Adipocyte (in vitro differentiated cells): ENCODE results near the gene DYRK4.
A peak's percentile ranks its signal among the peaks of the same experiment; 100 is the strongest.
"Not testable (repeated sequence)": the region's sequence is repeated elsewhere in the genome, so short reads cannot be mapped to it uniquely, and the experiment has no call there.

Source experiments
- DNase-seq: peaks from one replicate; pipeline ENCODE4 v3.0.0-alpha.2; 2015; ENCODE audit warnings: low read depth
- H3K27me3 ChIP-seq: replicated peaks from 2 replicates; pipeline ENCODE4 v1.7.0; 2013; ENCODE audit warnings: mild to moderate bottlenecking, low read length, moderate library complexity; ENCODE audit not compliant: control insufficient read depth, insufficient read depth
- H3K36me3 ChIP-seq: 2 replicates; pipeline ENCODE4 v1.7.0; 2013; ENCODE audit warnings: low read length, mild to moderate bottlenecking, moderate library complexity; ENCODE audit not compliant: control insufficient read depth, insufficient read depth, severe bottlenecking
- H3K4me1 ChIP-seq: 2 replicates; pipeline ENCODE4 v1.7.0; 2013; ENCODE audit warnings: mild to moderate bottlenecking, low read length, moderate library complexity; ENCODE audit not compliant: control insufficient read depth, insufficient read depth
- H3K4me3 ChIP-seq: 2 replicates; pipeline ENCODE4 v1.7.0; 2013; ENCODE audit warnings: mild to moderate bottlenecking, low read length, moderate library complexity
- H3K9ac ChIP-seq: 2 replicates; pipeline ENCODE4 v1.7.0; 2013; ENCODE audit warnings: mild to moderate bottlenecking, low read length, moderate library complexity
- H3K9me3 ChIP-seq: 2 replicates; pipeline ENCODE4 v1.7.0; 2013; ENCODE audit warnings: mild to moderate bottlenecking, low read length, moderate library complexity; ENCODE audit not compliant: control insufficient read depth

Gene DYRK4, protein sequence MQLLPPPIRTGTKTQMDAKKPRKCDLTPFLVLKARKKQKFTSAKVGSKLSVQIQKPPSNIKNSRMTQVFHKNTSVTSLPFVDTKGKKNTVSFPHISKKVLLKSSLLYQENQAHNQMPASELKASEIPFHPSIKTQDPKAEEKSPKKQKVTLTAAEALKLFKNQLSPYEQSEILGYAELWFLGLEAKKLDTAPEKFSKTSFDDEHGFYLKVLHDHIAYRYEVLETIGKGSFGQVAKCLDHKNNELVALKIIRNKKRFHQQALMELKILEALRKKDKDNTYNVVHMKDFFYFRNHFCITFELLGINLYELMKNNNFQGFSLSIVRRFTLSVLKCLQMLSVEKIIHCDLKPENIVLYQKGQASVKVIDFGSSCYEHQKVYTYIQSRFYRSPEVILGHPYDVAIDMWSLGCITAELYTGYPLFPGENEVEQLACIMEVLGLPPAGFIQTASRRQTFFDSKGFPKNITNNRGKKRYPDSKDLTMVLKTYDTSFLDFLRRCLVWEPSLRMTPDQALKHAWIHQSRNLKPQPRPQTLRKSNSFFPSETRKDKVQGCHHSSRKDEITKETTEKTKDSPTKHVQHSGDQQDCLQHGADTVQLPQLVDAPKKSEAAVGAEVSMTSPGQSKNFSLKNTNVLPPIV

DNA sequence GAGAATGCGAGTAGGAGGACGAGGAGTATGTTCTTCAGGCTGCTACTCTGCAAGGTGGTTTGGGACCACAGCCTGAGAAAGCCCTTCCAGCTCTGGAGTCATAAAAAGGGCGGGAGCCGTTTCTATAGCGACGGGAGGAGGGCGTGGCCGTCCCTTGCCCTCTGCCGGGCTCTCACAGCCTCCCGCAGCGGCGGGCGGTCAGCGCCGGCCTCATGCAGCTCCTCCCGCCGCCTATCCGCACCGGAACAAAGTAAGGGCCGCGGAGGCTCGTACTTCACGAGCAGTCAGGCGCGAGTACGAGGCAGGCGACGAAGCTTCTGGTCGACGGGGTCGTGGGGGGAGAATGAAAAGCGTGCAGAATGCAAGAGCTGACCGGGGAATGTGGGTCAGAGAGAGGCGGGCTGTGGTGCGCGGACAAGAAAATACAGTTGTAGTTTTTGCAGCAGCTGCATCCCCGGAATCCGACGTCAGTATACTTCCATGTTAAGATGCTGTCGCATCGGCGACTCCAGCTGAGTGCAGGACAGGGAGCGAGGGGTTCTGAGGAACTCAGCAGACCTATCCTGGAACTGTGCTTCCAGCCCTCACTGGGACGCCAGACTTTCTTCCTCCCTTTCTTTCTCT, at the start of gene DYRK4:
Gene DYRK4, plus strand, starts transcription at position 175 of the 624 bp plus-strand sequence. Its CDS starts 38 bp downstream, at position 213.
- peak; percentile 68 for DNase-seq
- peak within 1 kb of the TSS; percentile 71 for H3K4me3 ChIP-seq

DNA sequence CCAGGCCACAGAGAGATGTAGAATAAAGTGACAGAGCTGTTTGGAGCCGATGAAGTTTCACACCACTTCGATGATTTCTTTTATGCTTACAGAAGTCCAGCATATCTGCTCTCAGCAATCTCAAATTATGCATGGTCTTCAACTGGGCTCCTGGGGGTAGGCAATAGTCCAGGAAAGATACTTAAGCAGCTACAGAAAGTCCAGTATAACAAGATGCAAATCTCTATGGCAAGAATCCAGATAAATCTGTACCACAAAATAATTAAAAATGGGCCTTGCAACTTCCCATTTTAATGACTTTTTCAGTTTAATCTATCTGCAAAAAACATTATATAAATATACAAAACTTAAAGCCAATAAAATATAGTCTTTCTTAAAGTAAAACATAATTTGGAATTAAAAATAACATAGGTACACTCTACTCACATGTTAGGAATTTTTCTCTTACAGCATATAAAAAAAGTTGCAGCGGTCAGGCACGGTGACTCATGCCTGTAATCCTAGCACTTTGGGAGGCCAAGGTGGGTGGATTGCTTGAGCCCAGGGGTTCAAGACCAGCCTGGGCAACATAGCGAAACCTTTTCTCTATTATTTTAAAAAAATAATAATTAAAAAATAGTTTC, 43.8 kb upstream of the DYRK4 start:
- DNase-seq: peak; percentile 61
- no peak overlapping the region for H3K4me3 ChIP-seq
- H3K36me3 ChIP-seq: peaks cover 44% of the 10 kb centered on the region
- H3K9me3 ChIP-seq: no peaks in the 10 kb centered on the region
- H3K27me3 ChIP-seq: no peaks in the 10 kb centered on the region
- no peaks in the 10 kb centered on the region for H3K4me1 ChIP-seq
- no peak overlapping the region for H3K9ac ChIP-seq

More for the DNA sequence above, at the start of gene DYRK4:
- H3K4me1 ChIP-seq: peaks cover 9% of the 10 kb centered on the region
- H3K9me3 ChIP-seq: no peaks in the 10 kb centered on the region
- H3K27me3 ChIP-seq: peaks cover 7% of the 10 kb centered on the region
- no peaks in the 10 kb centered on the region for H3K36me3 ChIP-seq
- peak within 1 kb of the TSS; percentile 42 for H3K9ac ChIP-seq

DNA sequence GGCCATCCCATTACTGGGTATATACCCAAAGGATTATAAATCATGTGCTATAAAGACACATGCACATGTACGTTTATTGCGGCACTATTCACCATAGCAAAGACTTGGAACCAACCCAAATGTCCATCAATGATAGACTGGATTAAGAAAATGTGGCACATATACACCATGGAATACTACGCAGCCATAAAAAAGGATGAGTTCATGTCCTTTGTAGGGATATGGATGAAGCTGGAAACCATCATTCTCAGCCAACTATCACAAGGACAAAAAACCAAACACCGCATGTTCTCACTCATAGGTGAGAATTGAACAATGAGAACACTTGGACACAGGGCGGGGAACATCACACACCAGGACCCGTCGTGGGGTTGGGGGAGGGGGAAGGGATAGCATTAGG, 38.6 kb upstream of the DYRK4 start:
- DNase-seq, H3K9me3 ChIP-seq, H3K4me3 ChIP-seq, H3K9ac ChIP-seq, H3K4me1 ChIP-seq, H3K27me3 ChIP-seq: not testable (repeated sequence)
- H3K36me3 ChIP-seq: peaks cover 39% of the 10 kb centered on the region

DNA sequence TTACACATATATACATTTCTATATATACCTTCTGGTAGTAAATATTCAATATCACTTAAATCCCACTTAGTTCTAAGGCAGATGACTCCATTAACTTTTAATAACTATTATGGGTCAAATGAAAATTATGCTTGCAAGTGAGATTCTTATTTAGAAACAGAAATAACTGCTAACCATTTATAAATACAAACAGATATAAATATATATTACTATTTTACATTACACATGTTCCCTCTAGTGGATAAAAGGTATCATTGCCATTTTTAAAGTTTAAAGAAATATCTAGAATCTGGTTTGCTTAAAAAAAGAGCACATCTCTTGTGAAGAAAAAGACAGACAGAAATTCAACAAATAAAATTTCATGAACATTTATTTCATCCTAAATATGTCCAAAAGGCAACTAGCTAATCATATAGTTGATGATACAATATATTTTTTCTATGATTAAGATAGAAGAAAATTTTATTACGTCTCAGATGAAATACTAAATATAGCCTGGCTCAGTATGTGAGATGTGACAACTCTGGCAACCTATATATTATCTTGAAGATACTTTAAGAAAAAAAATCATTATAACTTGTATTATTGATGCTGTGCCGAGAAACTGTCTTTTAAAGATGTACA, 35.0 kb upstream of the DYRK4 start:
- DNase-seq: peak; percentile 61
- H3K4me3 ChIP-seq: no peak overlapping the region
- H3K36me3 ChIP-seq: peaks cover 45% of the 10 kb centered on the region
- H3K4me1 ChIP-seq: no peaks in the 10 kb centered on the region
- H3K9me3 ChIP-seq: no peaks in the 10 kb centered on the region
- H3K27me3 ChIP-seq: no peaks in the 10 kb centered on the region
- H3K9ac ChIP-seq: no peak overlapping the region

DNA sequence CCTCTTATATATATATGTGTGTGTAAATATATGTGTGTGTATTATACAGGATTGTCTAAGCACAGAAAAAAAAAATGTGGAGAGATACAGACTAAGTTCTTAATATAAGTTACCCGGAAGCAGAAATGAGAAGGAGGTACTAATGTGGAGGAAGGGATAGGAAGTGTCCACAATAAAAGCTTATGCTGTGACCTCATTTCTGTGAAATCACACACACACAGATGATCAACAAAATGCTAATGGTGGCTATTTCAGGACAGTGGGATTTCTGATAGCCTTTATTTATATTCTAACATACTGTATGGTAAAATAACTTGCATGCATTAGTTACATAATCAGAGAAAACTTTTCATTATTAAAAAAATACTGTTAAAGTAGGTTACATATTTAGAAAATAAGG, 31.8 kb upstream of the DYRK4 start:
- DNase-seq: no peak
- Histone ChIP-seq H3K27me3 (no peaks in the 10 kb centered on the region), H3K9me3 (no peaks in the 10 kb centered on the region), H3K9ac (no peak overlapping the region), H3K4me1 (peaks cover 3% of the 10 kb centered on the region), H3K36me3 (peaks cover 52% of the 10 kb centered on the region), H3K4me3 (no peak overlapping the region)

DNA sequence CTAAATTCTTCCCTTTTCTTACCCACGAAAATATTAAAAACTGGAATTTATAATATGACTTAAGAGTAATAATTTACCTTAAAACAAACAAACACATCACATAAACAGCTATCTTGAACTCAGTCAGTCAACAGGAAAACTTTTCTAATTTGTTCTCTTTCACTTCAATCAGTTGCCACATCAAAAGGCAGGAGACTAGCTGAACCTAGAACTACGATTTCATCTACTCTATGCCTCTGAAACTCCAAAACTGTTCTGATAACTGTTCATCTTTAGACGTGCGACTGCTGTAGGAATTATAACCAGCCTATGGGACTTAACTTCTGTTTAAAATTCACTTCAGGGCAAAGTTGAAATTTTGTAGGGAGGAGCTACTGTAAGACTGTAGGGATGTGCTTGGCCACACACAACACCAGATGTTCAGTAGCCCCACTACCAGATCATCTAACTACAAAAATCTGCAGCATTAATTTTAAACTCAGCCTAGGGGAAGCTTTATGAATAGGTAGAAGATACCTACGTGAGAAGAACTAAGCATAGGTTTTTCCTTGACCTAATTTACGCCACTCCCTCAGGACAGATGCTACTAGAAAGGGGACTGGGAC, 30.9 kb upstream of the DYRK4 start:
- H3K36me3 ChIP-seq: peaks cover 53% of the 10 kb centered on the region

DNA sequence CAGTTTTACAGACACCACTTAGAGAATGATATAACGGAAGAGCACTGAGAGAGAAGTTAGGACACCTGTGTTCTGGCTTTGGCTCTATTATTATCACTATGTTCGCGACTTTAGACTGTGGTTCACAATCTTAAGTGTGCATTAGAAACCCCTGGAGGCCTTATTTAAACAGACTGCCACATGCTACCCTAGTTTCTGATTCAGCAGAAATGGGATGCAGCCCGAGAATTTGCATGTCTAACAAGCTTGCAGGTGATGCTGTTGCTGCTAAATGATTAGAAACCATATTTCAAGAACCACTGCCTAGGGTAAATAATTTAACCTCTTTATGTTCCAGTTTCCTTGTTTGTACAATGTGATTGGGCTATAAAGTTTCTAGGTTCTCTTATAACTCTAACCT, 26.9 kb upstream of the DYRK4 start:
- Histone ChIP-seq H3K4me3 (no peak overlapping the region), H3K9ac (no peak overlapping the region), H3K4me1 (peaks cover 21% of the 10 kb centered on the region), H3K9me3 (no peaks in the 10 kb centered on the region), H3K36me3 (peaks cover 39% of the 10 kb centered on the region), H3K27me3 (no peaks in the 10 kb centered on the region)
- no peak for DNase-seq

More for the DNA sequence above, 30.9 kb upstream of the DYRK4 start:
- no peak for DNase-seq
- Histone ChIP-seq H3K9ac (no peak overlapping the region), H3K4me1 (peaks cover 3% of the 10 kb centered on the region), H3K4me3 (no peak overlapping the region), H3K27me3 (no peaks in the 10 kb centered on the region), H3K9me3 (no peaks in the 10 kb centered on the region)

DNA sequence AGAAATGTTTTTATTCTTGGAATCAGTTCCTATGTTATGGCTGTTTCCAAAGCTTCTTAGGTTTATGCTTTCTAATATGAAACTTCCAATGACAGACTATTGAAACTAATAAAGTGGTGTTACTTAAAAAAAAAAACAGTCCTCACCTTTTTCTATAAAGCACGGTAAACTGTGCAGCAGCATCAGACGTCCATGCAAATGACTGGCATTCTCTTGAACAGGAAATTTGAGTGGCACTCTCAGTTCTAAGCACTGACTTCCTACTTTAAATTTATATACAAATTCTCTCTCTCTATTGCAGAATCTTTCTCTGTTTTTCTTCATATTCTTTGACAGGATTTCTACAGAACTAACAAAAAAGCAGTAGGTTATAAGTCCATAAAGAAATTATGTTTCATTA, 26.1 kb upstream of the DYRK4 start:
- Histone ChIP-seq H3K4me3 (no peak overlapping the region), H3K36me3 (peaks cover 37% of the 10 kb centered on the region), H3K27me3 (no peaks in the 10 kb centered on the region), H3K9me3 (no peaks in the 10 kb centered on the region), H3K9ac (no peak overlapping the region), H3K4me1 (peaks cover 21% of the 10 kb centered on the region)
- DNase-seq: no peak

DNA sequence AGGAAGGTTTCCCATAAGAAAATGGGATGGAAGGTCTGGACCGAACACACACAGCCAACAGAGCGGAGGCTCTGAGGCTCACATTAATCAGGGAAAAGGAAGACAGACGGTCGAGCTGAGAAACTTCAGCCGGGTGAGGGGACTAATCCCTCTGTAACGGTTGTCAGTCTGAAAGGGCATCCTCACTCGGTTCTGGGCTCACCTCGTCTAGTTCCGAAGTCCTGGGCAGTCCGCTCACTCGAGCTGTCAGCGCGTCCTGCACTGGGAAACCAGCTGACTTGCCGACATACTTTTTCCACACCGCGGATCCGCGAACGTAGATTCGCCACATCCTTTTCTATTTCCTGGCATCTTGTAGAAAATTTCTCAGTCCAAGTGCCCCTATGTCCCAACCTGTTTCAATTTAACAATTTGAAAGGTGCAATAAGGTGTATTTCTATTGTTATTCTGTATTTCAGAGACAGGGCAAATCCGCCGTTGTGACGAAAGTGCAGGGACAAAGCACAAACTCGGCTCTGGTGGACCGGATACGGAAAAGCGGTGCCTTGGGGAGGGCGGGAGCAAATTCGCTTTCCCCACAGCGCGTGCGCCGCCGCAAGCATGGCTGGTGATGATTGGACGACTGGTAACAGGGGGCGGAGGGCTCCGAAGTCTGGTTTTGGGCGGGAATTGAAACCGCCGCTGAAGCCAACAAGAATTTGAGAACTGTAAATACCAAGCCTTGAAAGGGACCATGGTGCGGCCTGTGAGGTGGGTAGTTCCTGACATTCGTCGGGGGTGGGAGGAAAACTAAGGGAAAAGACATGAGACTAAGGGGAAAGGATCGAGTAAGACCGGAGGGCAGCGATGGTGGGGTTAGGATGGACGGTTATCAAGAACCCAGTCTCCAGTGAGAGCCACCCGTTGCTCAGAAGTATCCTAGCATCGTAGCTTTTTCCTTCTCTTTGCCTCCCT, 23.5 kb upstream of the DYRK4 start, which contains the start of gene RAD51AP1:
Gene RAD51AP1, plus strand, starts transcription at position 684 of the 954 bp plus-strand sequence. Its CDS starts 50 bp downstream, at position 734.
- DNase-seq: peak; percentile 98
- peak within 1 kb of the TSS; percentile 98 for H3K4me3 ChIP-seq
- no peaks in the 10 kb centered on the region for H3K27me3 ChIP-seq
- H3K36me3 ChIP-seq: peaks cover 18% of the 10 kb centered on the region
- H3K9me3 ChIP-seq: no peaks in the 10 kb centered on the region
- peak within 1 kb of the TSS; percentile 97 for H3K9ac ChIP-seq
- peaks cover 21% of the 10 kb centered on the region for H3K4me1 ChIP-seq
